GM12872 (cell line): ENCODE results near the gene MYH10.
A peak's percentile ranks its signal among the peaks of the same experiment; 100 is the strongest.

Experiments
- TF ChIP-seq, protein P1 (sequence below): IDR thresholded peaks from 3 replicates; pipeline ENCODE4 v1.5.1; 2011; ENCODE audit warnings: low read depth, mild to moderate bottlenecking, low read length, moderate library complexity; ENCODE audit not compliant: insufficient read depth

Gene MYH10

DNA sequence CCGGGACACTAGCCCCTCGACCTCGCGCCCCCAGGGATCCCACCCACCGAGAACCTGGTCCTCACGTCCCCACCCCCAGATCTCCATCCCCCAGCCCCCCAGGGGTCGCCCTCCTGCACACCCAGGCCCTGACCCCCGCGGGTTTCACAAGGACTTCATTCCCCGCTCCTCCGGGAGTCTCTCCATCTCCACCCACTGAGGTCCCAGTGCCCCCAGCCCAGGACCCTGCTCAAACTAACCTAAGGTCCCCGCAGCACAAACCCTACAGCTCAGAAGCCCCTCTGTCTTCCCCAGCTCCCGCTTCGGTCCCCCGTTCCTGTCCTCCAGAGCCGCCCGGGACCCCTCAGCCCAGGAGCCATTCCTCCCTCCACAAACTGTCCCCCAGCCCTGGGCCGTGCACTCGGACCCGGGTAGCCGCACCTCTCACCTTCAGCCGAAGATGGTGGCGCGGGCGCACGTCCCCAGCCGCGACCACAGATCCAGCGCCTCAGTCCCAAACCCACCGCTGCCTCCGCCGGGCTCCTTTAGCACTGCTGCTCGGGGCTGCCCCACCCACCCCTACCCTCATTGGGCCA is at the start of gene MYH10:
Gene MYH10, minus strand, starts transcription at position 499 of the 575 bp plus-strand sequence. CDS start 7,479 bp downstream, outside the sequence.
- TF ChIP-seq, protein P1, sequence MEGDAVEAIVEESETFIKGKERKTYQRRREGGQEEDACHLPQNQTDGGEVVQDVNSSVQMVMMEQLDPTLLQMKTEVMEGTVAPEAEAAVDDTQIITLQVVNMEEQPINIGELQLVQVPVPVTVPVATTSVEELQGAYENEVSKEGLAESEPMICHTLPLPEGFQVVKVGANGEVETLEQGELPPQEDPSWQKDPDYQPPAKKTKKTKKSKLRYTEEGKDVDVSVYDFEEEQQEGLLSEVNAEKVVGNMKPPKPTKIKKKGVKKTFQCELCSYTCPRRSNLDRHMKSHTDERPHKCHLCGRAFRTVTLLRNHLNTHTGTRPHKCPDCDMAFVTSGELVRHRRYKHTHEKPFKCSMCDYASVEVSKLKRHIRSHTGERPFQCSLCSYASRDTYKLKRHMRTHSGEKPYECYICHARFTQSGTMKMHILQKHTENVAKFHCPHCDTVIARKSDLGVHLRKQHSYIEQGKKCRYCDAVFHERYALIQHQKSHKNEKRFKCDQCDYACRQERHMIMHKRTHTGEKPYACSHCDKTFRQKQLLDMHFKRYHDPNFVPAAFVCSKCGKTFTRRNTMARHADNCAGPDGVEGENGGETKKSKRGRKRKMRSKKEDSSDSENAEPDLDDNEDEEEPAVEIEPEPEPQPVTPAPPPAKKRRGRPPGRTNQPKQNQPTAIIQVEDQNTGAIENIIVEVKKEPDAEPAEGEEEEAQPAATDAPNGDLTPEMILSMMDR = peak; percentile 24; the same call in 1 of the 3 replicates

DNA sequence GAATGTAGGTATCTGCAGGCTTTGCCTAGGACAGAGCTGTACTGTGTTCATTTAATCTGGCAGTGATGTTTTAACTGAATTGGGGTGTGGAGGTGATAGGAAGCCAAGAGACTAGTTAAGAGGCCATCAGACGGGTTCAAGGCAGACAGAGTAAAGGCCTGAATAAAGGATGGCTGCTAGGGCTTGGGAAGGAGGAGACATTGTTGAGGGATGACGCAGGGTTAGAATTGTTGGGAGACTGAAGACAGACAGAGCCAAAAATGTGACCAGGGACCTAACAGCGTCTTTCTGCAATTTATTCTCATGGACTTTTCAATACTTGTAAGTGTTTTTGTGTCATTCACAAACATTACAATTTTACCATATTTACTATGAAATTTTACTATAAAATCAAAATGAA is 48.6 kb upstream of the MYH10 start:
- TF ChIP-seq, protein P1 = no peak

DNA sequence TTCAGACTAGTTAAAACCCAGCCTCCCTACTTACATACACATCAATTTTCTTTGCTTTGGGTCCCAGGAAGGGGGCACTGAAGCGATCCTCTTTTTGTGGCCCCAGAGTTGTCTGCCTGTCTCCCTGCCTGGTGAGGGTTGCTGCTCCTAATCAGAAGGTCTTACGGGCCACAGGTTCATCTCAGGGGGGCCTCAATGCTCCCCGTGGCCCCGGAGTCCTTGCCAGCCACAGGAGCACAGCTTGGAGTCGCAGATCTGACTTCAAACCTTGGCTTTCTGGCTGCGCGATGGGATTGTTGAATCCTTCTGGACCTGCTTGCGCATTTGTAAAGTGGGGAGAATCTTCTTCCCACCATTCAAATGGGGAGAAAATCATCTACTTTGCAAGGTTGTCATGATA is 44.8 kb upstream of the MYH10 start:
- TF ChIP-seq, protein P1 = no peak

DNA sequence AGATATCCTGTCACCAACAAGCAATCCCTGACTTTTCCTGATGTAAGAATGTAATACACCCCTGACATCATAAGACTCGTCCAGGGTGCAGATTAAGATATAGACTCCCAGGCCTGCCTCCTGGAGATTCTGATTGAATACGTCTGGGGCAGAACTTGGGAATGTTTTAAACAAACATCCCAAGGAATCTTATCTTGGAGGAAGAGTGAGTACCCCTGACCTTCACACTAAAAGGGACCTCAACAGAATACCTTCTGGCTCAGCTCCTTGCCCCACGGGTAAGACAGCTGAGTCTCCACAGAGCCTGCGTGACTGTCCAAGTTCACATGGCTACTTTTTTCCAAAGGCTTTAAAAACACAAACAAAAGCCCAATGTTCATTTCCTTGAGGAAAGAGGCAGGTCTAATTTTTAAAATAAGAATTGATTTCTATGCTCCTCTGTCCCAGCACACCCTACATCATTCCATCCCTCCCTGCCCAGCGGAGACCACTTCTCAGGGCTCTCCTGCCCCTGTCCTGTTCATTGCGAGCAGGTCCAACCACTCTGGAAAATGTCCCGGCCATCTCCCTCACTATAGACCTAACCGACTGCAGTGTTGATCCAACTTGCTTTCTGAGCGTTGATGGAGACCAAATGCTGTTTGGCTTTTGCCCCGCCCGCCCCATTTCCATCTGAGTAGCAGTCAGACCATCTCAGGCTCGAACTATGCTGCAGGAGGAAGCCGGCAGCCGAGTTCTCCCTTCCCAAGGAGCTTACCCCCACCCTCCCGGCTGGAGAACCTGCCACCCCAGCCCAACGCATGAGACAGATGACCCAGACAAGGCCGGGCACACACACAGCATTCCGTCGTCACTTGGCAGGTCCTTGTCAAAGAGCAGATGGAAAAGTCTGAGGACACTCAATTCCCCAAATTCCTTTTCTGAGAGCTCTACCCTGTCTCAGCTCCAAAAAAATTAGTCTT is 44.1 kb upstream of the MYH10 start:
- TF ChIP-seq, protein P1 = no peak

DNA sequence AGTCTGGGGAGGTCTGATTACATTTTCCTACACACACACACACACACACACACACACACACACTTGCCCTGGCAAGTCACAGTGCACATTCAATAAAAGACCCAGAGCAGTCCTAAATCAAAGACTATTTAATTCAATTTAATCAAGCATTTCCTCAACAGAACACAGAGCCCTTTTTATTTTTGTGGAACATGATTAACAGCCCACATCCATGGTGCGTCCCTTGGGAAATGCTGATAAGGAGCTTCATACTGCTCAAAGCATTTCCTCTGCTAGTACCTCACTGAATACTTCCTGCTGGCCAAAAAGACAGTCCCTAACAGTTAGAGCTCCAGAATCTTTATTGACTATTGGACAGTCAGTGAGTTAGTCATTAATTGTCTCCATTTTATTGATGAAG is 43.1 kb upstream of the MYH10 start:
- TF ChIP-seq, protein P1 = no peak

DNA sequence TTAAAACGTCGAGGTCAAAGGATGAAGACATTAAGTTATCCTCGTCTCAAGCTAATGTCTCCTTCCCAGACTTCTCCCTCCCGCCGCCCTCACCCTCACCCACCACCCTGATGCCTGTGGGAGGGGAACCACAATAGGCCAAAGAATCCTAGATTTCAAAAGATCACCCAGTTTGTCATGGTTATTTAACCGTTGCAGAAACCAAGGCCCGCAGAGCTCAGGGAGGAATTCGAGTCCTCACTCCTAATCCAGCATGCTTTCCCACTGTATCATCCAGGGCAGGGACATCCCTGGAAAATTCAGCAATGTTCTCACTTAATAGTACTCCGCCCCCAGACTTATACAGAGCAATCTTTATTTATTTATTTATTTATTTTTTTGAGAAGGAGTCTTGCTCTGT is 41.8 kb upstream of the MYH10 start:
- TF ChIP-seq, protein P1 = no peak

DNA sequence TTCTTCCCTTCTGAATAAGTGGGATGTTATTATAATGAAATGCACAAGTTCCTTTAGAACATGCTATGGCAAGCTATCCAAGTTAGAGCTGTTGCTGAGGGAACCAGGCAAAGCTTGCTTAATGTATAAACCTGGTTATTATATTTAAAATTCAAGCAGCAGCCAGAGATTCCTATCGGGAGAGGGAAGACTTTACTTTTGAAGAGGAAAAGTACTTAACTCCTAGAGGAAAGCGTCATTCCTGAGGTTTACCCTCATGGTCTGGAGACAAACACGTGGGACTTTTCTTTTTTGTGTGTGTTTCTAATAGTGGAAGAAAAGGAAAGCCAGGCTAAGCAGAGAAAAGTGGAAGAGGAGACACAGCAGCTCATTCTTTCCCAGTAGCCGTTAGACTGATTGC is 39.9 kb upstream of the MYH10 start:
- TF ChIP-seq, protein P1 = no peak
